IMR-90 (cell line): Measurements from ENCODE around the gene PPP1R3D. TPM values are rescaled to one million over a fixed set of nuclear protein-coding genes. Genes with fewer than 3 reads are reported as not detected.

ENCODE experiments used
- ATAC-seq: fragments of 200-7000 bp; cut with Tn5 transposase; 2 replicates; pipeline ENCODE4 v1.9.1; 2020; ENCODE audit warnings: low read depth, mild to moderate bottlenecking, moderate library complexity
- BruUV-seq: library from RNA; stranded (reverse); fragments of 400-500 nt; replicated peaks from 2 replicates; lab custom pipeline; 2021; lab: Mats Ljungman, UMichigan
- CTCF ChIA-PET: fragments of 300-600 bp; formaldehyde crosslinking; extraction: SDS; loops from one replicate; lab custom pipeline; 2021; ENCODE audit warnings: antibody characterized with exemption; lab: Yijun Ruan, JAX
- POLR2A ChIA-PET: fragments of 300-600 bp; sonication (Branson Sonifier 250); formaldehyde crosslinking; loops from one replicate; lab custom pipeline; 2022; ENCODE audit warnings: antibody characterized with exemption; ENCODE audit not compliant: unreplicated experiment; lab: Charles Lee
- DNase-seq: peaks from one replicate; pipeline ENCODE4 v3.0.0; 2013
- H2AFZ ChIP-seq: replicated peaks from 2 replicates; pipeline ENCODE3; 2013; ENCODE audit warnings: low read length, mild to moderate bottlenecking; ENCODE audit not compliant: poor library complexity
- H2AK5ac ChIP-seq: 2 replicates; pipeline ENCODE4 v1.6.1; 2013; ENCODE audit warnings: low read depth, low read length, inconsistent platforms
- H2AK9ac ChIP-seq: replicated peaks from 2 replicates; pipeline ENCODE3; 2013; ENCODE audit warnings: mild to moderate bottlenecking, low read depth, low read length, moderate library complexity; ENCODE audit not compliant: poor library complexity
- H2BK120ac ChIP-seq: 2 replicates; pipeline ENCODE4 v1.6.1; 2013; ENCODE audit warnings: low read depth, low read length, inconsistent platforms
- H2BK15ac ChIP-seq: 3 replicates; pipeline ENCODE4 v1.6.1; 2013; ENCODE audit warnings: low read depth, low read length, inconsistent platforms
- H2BK20ac ChIP-seq: 2 replicates; pipeline ENCODE4 v1.6.1; 2013; ENCODE audit warnings: low read depth, mild to moderate bottlenecking, inconsistent platforms, low read length, moderate library complexity
- H2BK5ac ChIP-seq: 2 replicates; pipeline ENCODE4 v1.6.1; 2013; ENCODE audit warnings: mild to moderate bottlenecking, low read depth, low read length, inconsistent platforms; ENCODE audit not compliant: poor library complexity, severe bottlenecking
- H3K14ac ChIP-seq: replicated peaks from 2 replicates; pipeline ENCODE4 v1.6.1; 2013; ENCODE audit warnings: low read depth, low read length, inconsistent platforms
- H3K18ac ChIP-seq: 2 replicates; pipeline ENCODE4 v1.6.1; 2013; ENCODE audit warnings: low read depth, low read length, control low read depth
- H3K23ac ChIP-seq: 2 replicates; pipeline ENCODE4 v1.6.1; 2013; ENCODE audit warnings: low read depth, low read length, inconsistent platforms
- H3K27ac ChIP-seq: 2 replicates; pipeline ENCODE4 v1.5.1; 2013; ENCODE audit warnings: mild to moderate bottlenecking, control low read depth, low read length; ENCODE audit not compliant: insufficient read depth
- H3K27me3 ChIP-seq: 2 replicates; pipeline ENCODE4 v1.6.1; 2013; ENCODE audit warnings: low read length; ENCODE audit not compliant: control insufficient read depth, insufficient read depth
- H3K36me3 ChIP-seq: 2 replicates; pipeline ENCODE4 v1.6.1; 2013; ENCODE audit warnings: low read length, mixed read lengths; ENCODE audit not compliant: control insufficient read depth, insufficient read depth
- H3K4ac ChIP-seq: 2 replicates; pipeline ENCODE4 v1.6.1; 2013; ENCODE audit warnings: low read depth, low read length, inconsistent platforms
- H3K4me1 ChIP-seq: 2 replicates; pipeline ENCODE4 v1.6.1; 2013; ENCODE audit warnings: low read length, mixed read lengths; ENCODE audit not compliant: control insufficient read depth, insufficient read depth
- H3K4me2 ChIP-seq: 2 replicates; pipeline ENCODE4 v1.6.1; 2013; ENCODE audit warnings: low read depth, mild to moderate bottlenecking, control low read depth, low read length, moderate library complexity
- H3K4me3 ChIP-seq: 2 replicates; pipeline ENCODE4 v1.5.1; 2013; ENCODE audit warnings: low read depth, mild to moderate bottlenecking, control low read depth, low read length, moderate library complexity; ENCODE audit not compliant: insufficient read depth
- H3K56ac ChIP-seq: 2 replicates; pipeline ENCODE4 v1.6.1; 2013; ENCODE audit warnings: low read length, inconsistent platforms; ENCODE audit not compliant: insufficient read depth; ENCODE audit errors: extremely low read depth
- H3K79me1 ChIP-seq, 2 experiments: 2 replicates each; pipeline ENCODE4 v1.6.1; 2013; ENCODE audit warnings: low read length in 2 of 2, inconsistent platforms in 1 of 2, low read depth in 1 of 2
- H3K9ac ChIP-seq: 2 replicates; pipeline ENCODE4 v1.6.1; 2013; ENCODE audit warnings: low read depth, low read length, control low read depth
- H3K9me1 ChIP-seq: 2 replicates; pipeline ENCODE4 v1.6.1; 2013; ENCODE audit warnings: low read length, inconsistent platforms; ENCODE audit not compliant: insufficient read depth
- H3K9me3 ChIP-seq: 2 replicates; pipeline ENCODE4 v1.6.1; 2013; ENCODE audit warnings: low read length; ENCODE audit not compliant: control insufficient read depth, insufficient read depth
- H4K20me1 ChIP-seq: 2 replicates; pipeline ENCODE4 v1.6.1; 2013; ENCODE audit warnings: low read length, inconsistent platforms; ENCODE audit not compliant: insufficient read depth
- H4K5ac ChIP-seq: 2 replicates; pipeline ENCODE4 v1.6.1; 2013; ENCODE audit warnings: mild to moderate bottlenecking, low read depth, low read length, control low read depth
- H4K8ac ChIP-seq, 2 experiments: 2 replicates each; pipeline ENCODE4 v1.6.1; 2013; ENCODE audit warnings: low read depth in 2 of 2, low read length in 2 of 2, control low read depth in 1 of 2, inconsistent platforms in 1 of 2
- H4K91ac ChIP-seq: 2 replicates; pipeline ENCODE4 v1.6.1; 2013; ENCODE audit warnings: low read depth, low read length, inconsistent platforms; ENCODE audit not compliant: insufficient read depth
- CEBPB ChIP-seq: IDR thresholded peaks from 2 replicates; pipeline ENCODE4 v1.6.1; 2012; ENCODE audit warnings: low read depth, low read length, improper control_type of control experiment
- MAZ ChIP-seq: IDR thresholded peaks from 2 replicates; pipeline ENCODE4 v1.6.1; 2012; ENCODE audit warnings: low read depth, mild to moderate bottlenecking, low read length, improper control_type of control experiment, moderate library complexity, borderline replicate concordance
- RAD21 ChIP-seq: IDR thresholded peaks from 2 replicates; pipeline ENCODE4 v1.6.1; 2012; ENCODE audit warnings: low read length, improper control_type of control experiment
- WGBS, 2 experiments: methylation state at CpG; one replicate each; pipeline versions ENCODE4 v1.1.5 to v1.1.7; 2013; ENCODE audit warnings: missing lambda C conversion rate in 2 of 2; ENCODE audit not compliant: insufficient read length in 1 of 2; ENCODE audit errors: extremely low coverage in 2 of 2; 5-methylcytosine and 5-hydroxymethylcytosine counted together
- dilution Hi-C: fragments of 300-500 bp; cut with HindIII; formaldehyde crosslinking; loops from one replicate; pipeline ENCODE4 v1.14.3; 2018; ENCODE audit warnings: low sequenced_read_pairs; ENCODE audit not compliant: unreplicated experiment
- in situ Hi-C: fragments of 300-500 bp; cut with MboI; formaldehyde crosslinking; loops from 3 replicates; pipeline ENCODE4 v1.14.3; 2019; ENCODE audit warnings: low sequenced_read_pairs, inconsistent platforms, mixed read lengths
- intact Hi-C: fragments of 100-400 bp; cut with micrococcal nuclease; formaldehyde crosslinking; loops from 2 replicates; pipeline ENCODE4 v1.10.0; 2022
- polyA plus RNA-seq, 3 experiments: library from polyadenylated mRNA; depleted of rRNA; stranded (reverse); fragments of >200 nt; gene quantifications; 2 replicates each; pipeline ENCODE4 v1.2.3, GENCODE V29; 2012; ENCODE audit warnings: low replicate concordance in 1 of 3
- total RNA-seq: library from RNA; depleted of rRNA; stranded (reverse); fragments of >200 nt; gene quantifications from 2 replicates; pipeline ENCODE4 v1.2.3, GENCODE V29; 2012

The PPP1R3D gene
- total and polyA plus RNA-seq, 2 of the 4 experiments (the other 2 are of a cell fraction): 1.6 to 2.7 TPM

DNA sequence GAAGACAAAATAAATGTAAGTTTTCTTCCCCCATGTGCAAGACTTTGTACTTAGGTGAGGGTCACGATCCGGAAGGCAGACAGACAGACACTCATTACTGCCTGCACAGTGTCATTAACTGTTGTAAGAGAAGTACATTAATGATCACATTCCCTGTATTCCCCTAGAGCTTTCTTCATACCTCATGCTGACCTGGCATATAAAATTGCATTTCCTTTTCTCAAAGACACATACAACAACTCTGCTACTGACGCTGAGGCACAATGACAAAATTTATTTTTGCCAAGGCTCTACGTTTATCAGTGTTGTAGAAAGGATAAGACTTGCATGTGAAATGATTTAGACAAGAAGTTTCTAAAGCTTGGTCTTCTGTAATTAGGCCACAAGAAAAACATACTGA lies 3.7 kb downstream of the PPP1R3D start:
- Histone ChIP-seq H3K18ac (no peak overlapping the region), H2BK120ac (no peak overlapping the region), H3K14ac (no peak overlapping the region), H4K91ac (no peak overlapping the region), H3K4me3 (no peak overlapping the region), H3K36me3 (no peaks in the 10 kb centered on the region), H3K27me3 (no peaks in the 10 kb centered on the region), H2BK20ac (no peak overlapping the region), H3K9me1 (no peaks in the 10 kb centered on the region), H2BK5ac (no peak overlapping the region), H2AK9ac (no peak overlapping the region), H2AFZ (no peak overlapping the region), H3K4me2 (no peak overlapping the region), H2AK5ac (no peak overlapping the region), H4K8ac (no peak overlapping the region), H3K4ac (no peak overlapping the region), H2BK15ac (no peak overlapping the region), H3K9ac (no peak overlapping the region), H3K79me1 (peaks cover 10 to 16% of the 10 kb centered on the region in 2 experiments), H3K23ac (no peak overlapping the region), H3K27ac (no peak overlapping the region), H3K56ac (no peak overlapping the region), H4K20me1 (peaks cover 13% of the 10 kb centered on the region), H3K4me1 (peaks cover 9% of the 10 kb centered on the region), H4K5ac (no peak overlapping the region), H3K9me3 (no peaks in the 10 kb centered on the region)
- intact Hi-C loops: no loop called here
- dilution Hi-C loops: no loop called here
- DNase-seq (no peak), ATAC-seq (no peak)
- BruUV-seq: no TSS peak
- CTCF ChIA-PET: no interaction called here
- POLR2A ChIA-PET: no interaction called here
- WGBS, 2 experiments: no CpG with 5 or more reads among the region's 4 CpGs
- TF ChIP-seq MAZ (no peak), CEBPB (no peak), RAD21 (no peak)
- in situ Hi-C loops: no loop called here
